ENCODE measurements around the gene NUP210L. TPM values are rescaled to one million over a fixed set of nuclear protein-coding genes. Genes with fewer than 3 reads are reported as not detected.

The NUP210L gene
- polyA plus RNA-seq, 3 donors: 0.03 TPM; not detected in 2

GRCh38 chr1:153954826-153955225, 200.0 kb downstream of the NUP210L start:
- Histone ChIP-seq H4K20me1 (ENCODE audit: insufficient read depth, low read length) (peaks cover 70% of the 10 kb centered on the region), H3K4me2 (replicated peaks; ENCODE audit: extremely low read depth, low read length, poor library complexity, severe bottlenecking) (no peak overlapping the region), H2AFZ (ENCODE audit: insufficient read depth, low read depth, low read length, poor library complexity, severe bottlenecking) (no peak overlapping the region), H3K27me3 (ENCODE audit: control insufficient read depth in 2 of 2, insufficient read depth in 2 of 2, low read length in 2 of 2) (no peaks in the 10 kb centered on the region), H3K4me3 (replicated peaks in 1 of 3; ENCODE audit: low read depth in 2 of 3, low read length in 3 of 3) (no peak overlapping the region), H3K4me1 (ENCODE audit: control insufficient read depth in 1 of 2, insufficient read depth in 2 of 2, low read length in 2 of 2) (peaks cover 28 to 36% of the 10 kb centered on the region in 2 donors), H3K27ac (ENCODE audit: low read depth in 1 of 2, low read length in 2 of 2) (no peak overlapping the region), H3K79me2 (ENCODE audit: insufficient read depth, low read length) (peaks cover 70% of the 10 kb centered on the region), H3K36me3 (replicated peaks in 1 of 2; ENCODE audit: control insufficient read depth in 1 of 2, insufficient read depth in 2 of 2, low read length in 2 of 2) (peaks cover 51 to 60% of the 10 kb centered on the region in 2 donors), H3K9me3 (replicated peaks in 1 of 2; ENCODE audit: control insufficient read depth in 1 of 2, insufficient read depth in 1 of 2, low read length in 2 of 2) (no peaks in the 10 kb centered on the region), H3K9ac (ENCODE audit: insufficient read depth, low read length, poor library complexity, severe bottlenecking) (no peak overlapping the region)
- peak overlapping the region in 1 of 7 donors; percentile 2 for H3K27ac Mint-ChIP-seq
- intact Hi-C loops (cut with micrococcal nuclease): loop anchor here in 1 of 2 donors (5.0 kb wide), 1 partner anchor 33 kb away; the partner anchor contains the start of gene GATAD2B
- no peak overlapping the region for H3K4me3 Mint-ChIP-seq
- peaks cover 0 to 4% (median 0%) of the 10 kb centered on the region in 7 donors for H3K9me3 Mint-ChIP-seq
- peaks cover 39% of the 10 kb centered on the region for H3K4me1 Mint-ChIP-seq
- 98% methylated on average over 6 of the region's 10 CpGs for WGBS (ENCODE audit: insufficient coverage)
- no peak for DNase-seq
- TF ChIP-seq CTCF (IDR thresholded peaks at IDR 0.05): no peak
- H3K27me3 Mint-ChIP-seq (ENCODE audit: low read depth in 3 of 3): peaks cover 0 to 2% (median 1%) of the 10 kb centered on the region in 3 donors
- H3K36me3 Mint-ChIP-seq: peaks cover 49 to 61% of the 10 kb centered on the region in 2 donors

- peak overlapping the region in 4 of 7 donors; percentile 27 to 43 (median 36) for H3K27ac Mint-ChIP-seq
- Histone ChIP-seq H3K79me2 (ENCODE audit: insufficient read depth, low read length) (peaks cover 71% of the 10 kb centered on the region), H3K4me1 (ENCODE audit: control insufficient read depth in 1 of 2, insufficient read depth in 2 of 2, low read length in 2 of 2) (peaks cover 20 to 26% of the 10 kb centered on the region in 2 donors), H3K4me2 (replicated peaks; ENCODE audit: extremely low read depth, low read length, poor library complexity, severe bottlenecking) (no peak overlapping the region), H2AFZ (ENCODE audit: insufficient read depth, low read depth, low read length, poor library complexity, severe bottlenecking) (no peak overlapping the region), H3K27ac (ENCODE audit: low read depth in 1 of 2, low read length in 2 of 2) (peak overlapping the region in 1 of 2 donors; percentile 1), H3K27me3 (ENCODE audit: control insufficient read depth in 2 of 2, insufficient read depth in 2 of 2, low read length in 2 of 2) (no peaks in the 10 kb centered on the region), H3K9ac (ENCODE audit: insufficient read depth, low read length, poor library complexity, severe bottlenecking) (no peak overlapping the region), H4K20me1 (ENCODE audit: insufficient read depth, low read length) (peaks cover 69% of the 10 kb centered on the region), H3K36me3 (replicated peaks in 1 of 2; ENCODE audit: control insufficient read depth in 1 of 2, insufficient read depth in 2 of 2, low read length in 2 of 2) (peaks cover 57 to 61% of the 10 kb centered on the region in 2 donors), H3K9me3 (replicated peaks in 1 of 2; ENCODE audit: control insufficient read depth in 1 of 2, insufficient read depth in 1 of 2, low read length in 2 of 2) (no peaks in the 10 kb centered on the region), H3K4me3 (replicated peaks in 1 of 3; ENCODE audit: low read depth in 2 of 3, low read length in 3 of 3) (no peak overlapping the region)
- peaks cover 0 to 2% (median 1%) of the 10 kb centered on the region in 3 donors for H3K27me3 Mint-ChIP-seq (ENCODE audit: low read depth in 3 of 3)
- no CpG with 5 or more reads among the region's 4 CpGs for WGBS (ENCODE audit: insufficient coverage)
- DNase-seq: no peak
- peaks cover 52 to 62% of the 10 kb centered on the region in 2 donors for H3K36me3 Mint-ChIP-seq
- H3K4me1 Mint-ChIP-seq: peaks cover 33% of the 10 kb centered on the region
- TF ChIP-seq CTCF (IDR thresholded peaks at IDR 0.05): no peak
- H3K4me3 Mint-ChIP-seq: no peak overlapping the region
- H3K9me3 Mint-ChIP-seq: peaks cover 0 to 4% (median 0%) of the 10 kb centered on the region in 7 donors
- intact Hi-C loops (cut with micrococcal nuclease): no loop called here
Observed at GRCh38 chr1:153953859-153954365, 201.0 kb downstream of the NUP210L start.

Measured in CD14-positive monocyte (primary cell).